Caki2 (cell line): ENCODE results near the gene ANTXRL. TPM values are rescaled to one million over a fixed set of nuclear protein-coding genes. Genes with fewer than 3 reads are reported as not detected.
"Not testable (repeated sequence)": the region's sequence is repeated elsewhere in the genome, so short reads cannot be mapped to it uniquely, and the experiment has no call there.

Experiments used
- DNase-seq: peaks from one replicate; pipeline ENCODE4 v3.0.0-alpha.2; 2015; ENCODE audit warnings: low read depth
- in situ Hi-C: cut with HindIII; loops from 2 replicates; pipeline ENCODE4 v1.10.0; 2016; ENCODE audit warnings: low sequenced_read_pairs, low pct_unique_long_range_greater_than_20kb, mixed read lengths
- total RNA-seq: library from RNA; depleted of rRNA; stranded (reverse); fragments of >200 nt; shearing (Covaris generic); gene quantifications from 2 replicates; pipeline ENCODE4 v1.2.3, GENCODE V29; 2014; ENCODE audit warnings: low replicate concordance

The ANTXRL gene
- total RNA-seq, 1 experiment from 2014 or later, result not detected

DNA sequence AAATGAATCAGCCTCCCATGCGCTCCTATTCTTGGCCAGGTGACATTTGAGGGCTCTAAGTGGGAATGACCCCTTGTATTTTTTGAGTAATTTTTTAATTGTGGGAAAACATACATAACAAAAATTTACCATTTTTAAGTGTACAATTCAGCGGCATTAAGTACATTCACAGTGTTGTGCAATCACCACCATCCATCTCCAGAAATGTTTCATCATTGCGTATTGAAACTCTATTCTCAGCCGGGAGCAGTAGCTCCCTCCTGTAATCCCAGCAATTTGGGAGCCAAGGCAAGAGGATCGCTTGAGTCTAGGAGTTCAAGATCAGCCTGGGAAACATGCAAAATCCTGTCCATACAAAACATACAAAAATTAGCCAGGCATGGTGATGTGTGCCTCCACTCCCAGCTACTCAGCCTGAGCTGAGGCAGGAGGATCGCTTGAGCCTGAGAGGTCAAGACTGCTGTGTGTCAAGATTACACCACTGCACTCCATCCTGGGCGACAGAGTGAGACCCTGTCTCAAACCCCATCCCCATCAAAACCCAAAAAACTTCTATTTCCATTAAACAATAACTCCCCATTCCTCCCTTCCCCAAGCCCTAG, 2.5 kb downstream of the ANTXRL start:
- in situ Hi-C loops, result no loop called here
- DNase-seq, result no peak

DNA sequence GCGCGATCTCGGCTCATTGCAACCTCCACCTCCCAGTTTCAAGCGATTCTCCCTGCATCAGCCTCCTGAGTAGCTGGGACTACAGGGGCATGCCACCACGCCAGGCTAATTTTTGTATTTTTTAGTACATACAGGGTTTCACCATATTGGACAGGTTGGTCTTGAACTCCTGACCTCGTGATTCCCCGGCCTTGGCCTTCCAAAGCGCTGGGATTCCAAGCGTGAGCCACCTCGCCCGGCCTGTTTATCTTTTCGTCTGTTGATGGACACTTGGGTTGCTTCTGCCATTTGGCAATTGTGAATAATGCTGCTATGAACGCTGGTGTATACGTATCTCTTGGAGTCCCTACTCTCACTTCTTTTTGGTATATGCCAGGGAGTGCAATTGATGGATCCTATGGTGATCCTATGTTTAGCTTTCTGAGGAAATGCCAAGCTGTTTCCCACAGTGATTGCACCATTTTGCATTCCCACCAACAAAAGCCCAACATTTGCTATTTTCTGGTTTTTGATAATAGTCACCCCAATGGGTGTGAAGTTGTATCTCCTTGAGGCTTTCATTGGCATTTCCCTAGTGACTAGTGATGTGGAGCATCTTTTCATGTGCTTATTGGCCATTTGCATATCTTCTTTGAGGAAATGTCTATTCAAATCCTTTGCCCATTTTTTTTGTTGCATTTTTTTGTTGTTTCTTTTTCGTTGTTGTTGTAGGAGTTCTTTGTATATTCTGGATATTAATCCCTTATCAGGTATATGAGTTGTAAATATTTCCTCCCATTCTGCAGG, 3.5 kb downstream of the ANTXRL start:
- in situ Hi-C loops, result no loop called here
- DNase-seq, result no peak

DNA sequence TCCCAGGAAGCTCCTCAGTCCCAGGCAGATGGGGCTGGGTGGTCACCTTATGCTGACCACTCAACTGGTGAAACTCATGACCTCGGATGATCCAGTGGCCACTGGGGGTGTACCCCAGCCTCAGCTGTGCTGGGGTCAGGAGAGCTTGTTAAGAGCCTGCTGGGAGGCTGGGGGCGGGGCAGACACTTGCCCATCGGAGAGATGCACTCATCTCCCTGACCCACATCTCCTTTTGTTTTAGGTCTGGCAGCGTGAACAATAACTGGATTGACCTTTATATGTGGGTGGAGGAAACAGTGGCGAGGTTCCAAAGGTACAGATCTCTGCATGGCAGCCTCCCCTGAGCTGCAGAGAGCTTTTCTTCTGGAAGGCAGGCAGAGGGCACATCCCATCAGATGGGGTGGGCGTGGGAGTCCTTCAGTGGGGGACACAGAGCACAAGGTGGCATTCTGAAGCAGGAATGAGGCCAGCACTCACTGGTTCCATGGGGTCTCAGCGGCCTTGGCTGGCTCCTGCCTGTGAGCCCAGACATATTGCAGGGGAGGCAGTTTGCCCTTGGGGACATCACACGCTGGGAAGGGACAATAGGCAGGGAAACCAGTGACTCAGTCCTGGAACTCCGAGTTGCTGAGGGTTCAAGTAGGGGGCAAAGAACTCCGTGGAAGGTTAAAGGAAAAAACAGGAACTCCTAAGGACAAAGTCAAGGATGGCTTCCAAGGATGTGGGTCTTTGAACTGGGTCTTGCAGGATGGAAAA, 5.2 kb downstream of the ANTXRL start:
- in situ Hi-C loops, result no loop called here
- DNase-seq, result no peak

DNA sequence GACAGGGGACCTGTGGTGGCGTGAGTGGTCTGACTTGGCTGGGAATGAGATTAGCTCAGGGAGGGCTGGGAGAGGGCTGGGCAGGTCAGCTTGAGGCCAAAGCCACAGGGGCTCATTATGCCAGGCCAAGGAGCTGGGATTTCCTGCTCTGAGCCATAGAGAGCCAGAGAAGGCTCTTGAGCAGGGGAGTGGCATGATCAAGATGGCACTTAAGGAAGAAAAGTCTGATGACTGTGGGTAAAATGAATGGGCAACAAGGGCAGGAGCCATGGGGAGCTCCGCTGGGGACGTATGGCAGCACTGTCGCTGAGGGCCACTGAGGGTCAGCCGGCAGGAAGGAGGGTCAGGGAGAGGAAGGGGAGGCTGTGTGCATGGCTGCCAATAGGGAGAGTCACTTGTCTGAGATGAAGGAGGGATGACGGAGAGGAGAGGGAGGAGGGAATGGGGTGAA, 5.8 kb downstream of the ANTXRL start:
- in situ Hi-C loops, result no loop called here

DNA sequence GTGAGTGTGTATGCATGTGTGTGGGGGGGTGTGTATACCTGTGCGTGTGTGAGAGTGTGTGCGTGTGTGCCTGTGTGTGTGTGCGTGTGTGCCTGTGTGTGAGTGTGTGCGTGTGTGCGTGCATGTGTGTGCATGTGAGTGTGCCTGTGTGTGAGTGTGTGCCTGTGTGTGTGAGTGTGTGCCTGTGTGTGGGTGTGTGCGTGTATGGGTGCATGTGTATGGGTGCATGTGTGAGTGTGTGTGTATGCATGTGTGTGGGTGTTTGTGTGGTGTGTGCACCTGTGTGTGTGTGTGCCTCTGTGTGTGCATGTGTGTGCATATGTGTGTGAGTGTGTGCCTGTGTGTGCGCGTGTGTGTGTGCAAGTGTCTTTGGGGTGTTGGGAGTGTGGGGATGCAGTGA, 6.4 kb downstream of the ANTXRL start:
- DNase-seq, result no peak
- in situ Hi-C loops, result no loop called here

More for the DNA sequence above, 5.8 kb downstream of the ANTXRL start:
- DNase-seq, result no peak

DNA sequence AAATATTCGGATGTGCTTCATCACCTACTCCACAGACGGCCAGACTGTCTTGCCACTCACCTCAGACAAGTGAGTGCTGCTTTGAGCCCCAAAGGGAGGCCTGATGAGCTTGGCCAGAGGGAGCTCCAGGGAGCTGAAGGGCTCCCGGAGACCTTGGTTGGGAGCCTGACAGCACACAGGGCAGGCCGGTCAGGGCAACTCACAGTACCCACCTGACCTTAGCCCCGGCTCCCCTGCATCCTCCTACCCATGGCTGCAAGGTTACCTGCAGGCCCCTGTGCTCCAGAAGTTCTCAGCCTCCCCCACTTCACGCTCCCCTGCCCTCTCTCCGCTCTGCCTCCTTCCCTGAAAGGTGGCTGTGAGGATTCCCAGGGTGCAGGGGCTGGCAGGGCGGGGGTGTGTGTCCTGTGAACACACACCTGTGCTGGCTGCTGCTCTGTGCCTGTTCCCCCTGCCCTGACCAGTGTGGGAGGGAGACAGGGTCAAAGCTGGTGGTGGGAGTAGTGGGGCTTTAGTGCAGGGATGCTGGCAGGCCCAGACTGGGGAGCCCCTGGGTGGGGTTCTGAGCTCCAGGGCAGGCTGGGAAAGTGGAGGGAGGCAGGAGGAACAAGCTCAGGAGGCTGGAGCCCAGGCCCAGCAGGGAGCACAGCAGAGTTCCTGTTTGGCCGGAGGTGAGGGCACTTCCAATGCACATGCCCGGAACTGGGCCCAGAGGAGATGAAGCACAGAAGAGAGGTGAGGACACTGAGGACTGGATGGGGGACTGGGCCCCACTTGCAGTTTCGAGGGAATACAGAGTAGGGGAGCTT, 7.2 kb downstream of the ANTXRL start:
- DNase-seq, result no peak
- in situ Hi-C loops, result no loop called here

DNA sequence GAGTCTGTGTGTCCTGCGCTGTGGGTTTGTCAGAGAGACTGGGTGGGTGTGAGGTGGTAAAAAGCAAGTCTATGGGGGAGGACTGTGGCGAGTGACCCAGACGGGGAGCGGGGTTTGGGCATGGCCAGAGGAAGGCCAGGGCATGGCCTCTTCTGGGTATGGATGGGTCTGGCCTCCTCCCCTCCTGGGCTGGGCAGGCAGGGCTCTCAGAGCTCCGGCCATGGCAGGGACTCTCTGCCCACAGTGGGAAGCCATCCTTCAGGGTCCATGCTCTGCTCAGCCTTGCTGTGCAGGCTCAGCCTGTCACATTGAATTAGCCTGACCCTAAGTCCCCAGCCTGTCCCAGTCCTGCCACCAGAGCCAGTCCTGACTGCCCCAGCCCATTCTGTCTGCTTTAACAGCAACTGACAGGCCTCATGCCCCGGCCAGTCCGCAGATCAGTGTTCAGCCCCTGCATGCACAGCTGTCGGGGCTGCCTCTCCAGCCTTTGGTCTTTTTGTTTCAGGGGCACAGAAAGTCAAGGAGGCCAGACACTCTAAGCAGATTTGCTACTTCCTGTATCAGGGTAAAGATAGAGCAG, 7.9 kb downstream of the ANTXRL start:
- in situ Hi-C loops, result no loop called here
- no peak for DNase-seq

DNA sequence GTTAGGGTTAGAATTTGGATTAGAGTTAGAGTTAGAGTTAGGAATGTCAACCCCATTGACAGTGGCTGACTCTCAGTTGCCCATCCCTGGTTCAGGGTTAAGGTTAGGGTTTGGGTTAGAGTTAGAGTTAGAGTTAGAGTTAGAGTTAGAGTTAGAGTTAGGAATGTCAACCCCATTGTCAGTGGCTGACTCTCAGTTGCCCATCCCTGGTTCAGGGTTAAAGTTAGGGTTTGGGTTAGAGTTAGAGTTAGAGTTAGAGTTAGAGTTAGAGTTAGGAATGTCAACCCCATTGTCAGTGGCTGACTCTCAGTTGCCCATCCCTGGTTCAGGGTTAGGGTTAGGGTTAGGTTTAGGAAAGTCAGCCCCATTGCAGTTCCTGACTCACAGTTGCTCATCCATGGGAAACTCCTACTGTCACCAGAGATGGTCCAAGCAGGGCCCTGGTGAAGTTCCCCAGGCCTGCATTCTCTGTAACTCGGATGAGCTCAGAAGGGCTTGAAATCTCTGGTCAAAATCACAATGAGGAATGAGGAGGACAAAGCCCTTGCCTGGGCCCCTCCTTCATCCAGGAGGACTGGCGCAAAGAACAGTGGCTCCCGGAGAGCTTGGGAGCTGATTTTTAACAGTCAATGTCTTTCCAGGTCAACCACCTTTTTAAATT, 8.7 kb downstream of the ANTXRL start:
- in situ Hi-C loops, DNase-seq: not testable (repeated sequence)

DNA sequence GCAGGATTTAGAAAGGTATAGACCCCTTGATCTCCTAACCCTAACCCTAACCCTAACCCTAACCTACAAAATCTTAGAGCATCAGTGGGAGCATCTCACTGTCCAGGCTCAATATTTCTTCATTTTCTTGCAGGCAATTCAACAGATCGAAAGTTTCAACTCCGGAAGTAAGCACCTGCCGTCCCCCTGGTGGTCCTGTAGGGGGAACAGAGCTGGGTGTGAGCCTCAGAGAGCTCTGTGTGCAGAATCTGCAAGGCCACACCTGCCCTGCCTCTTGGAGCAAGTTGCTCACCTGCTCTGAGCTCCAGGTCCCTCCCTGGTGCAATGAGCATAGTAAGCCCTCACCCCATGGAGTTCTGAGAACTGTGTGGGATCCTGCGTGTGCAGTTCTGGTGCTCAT, 9.3 kb downstream of the ANTXRL start:
- in situ Hi-C loops, DNase-seq: not testable (repeated sequence)

DNA sequence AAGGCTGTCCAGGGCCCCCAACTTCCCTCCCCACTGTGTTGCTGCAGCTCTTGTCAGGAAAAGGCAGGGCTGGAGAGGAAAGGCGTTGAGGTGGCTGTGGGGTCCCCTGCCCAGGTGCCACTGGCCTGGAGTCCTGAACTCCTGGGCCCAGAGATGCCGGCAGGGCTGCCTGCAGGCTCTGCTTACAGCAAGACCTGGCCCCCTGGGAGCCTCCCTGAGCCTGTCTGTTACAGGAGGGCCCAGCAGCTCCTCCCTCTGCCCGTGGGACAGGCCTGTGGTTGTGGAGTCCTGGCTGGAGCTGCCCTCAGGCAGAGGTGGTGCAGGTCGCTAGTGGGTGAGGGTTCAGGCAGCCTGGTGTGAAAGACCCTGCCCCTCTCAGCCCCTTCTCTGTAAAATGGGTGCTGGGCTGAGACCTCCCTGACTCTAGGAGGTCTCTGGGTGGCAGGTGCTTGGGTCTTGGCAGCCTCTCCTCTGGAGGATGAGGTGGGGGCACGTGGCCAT, 9.9 kb downstream of the ANTXRL start:
- in situ Hi-C loops, result no loop called here
- DNase-seq, result no peak

DNA sequence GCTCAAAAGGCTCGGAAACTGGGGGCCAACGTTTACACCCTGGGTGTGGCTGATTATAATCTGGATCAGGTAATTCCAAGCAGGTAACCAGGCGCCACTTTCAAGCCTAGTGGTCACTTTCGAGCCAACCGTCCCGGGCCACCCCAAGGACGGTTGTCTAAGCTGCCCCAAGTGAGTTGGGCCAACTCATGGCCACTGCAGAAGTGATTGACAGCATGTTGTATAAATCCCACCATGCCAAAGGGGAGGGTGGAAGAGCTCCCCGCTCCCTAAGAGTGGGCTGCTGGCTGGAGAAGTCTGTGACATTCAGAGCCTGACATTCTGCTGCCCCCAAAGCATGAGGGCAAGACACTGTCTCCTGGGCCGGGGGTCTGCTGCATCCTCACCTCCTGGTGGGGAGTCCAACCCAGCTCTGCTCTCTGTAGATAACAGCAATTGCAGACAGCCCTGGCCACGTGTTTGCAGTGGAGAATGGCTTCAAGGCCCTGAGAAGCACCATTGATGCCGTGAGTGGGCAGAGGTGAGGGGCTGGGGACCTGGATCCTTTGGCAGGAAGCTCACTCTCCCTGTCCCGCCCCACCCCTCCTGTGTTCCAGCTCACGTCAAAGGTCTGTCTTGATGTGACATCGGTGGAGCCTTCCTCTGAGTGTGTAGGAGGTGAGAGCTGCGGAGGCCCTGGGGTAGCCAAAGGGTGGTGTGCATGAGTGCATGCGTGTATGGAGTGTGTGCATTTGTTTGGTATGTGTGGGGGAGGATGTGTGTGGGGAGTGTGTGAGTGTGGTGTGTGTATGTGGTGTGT, 10.8 kb downstream of the ANTXRL start:
- in situ Hi-C loops, result no loop called here
- DNase-seq, result no peak

DNA sequence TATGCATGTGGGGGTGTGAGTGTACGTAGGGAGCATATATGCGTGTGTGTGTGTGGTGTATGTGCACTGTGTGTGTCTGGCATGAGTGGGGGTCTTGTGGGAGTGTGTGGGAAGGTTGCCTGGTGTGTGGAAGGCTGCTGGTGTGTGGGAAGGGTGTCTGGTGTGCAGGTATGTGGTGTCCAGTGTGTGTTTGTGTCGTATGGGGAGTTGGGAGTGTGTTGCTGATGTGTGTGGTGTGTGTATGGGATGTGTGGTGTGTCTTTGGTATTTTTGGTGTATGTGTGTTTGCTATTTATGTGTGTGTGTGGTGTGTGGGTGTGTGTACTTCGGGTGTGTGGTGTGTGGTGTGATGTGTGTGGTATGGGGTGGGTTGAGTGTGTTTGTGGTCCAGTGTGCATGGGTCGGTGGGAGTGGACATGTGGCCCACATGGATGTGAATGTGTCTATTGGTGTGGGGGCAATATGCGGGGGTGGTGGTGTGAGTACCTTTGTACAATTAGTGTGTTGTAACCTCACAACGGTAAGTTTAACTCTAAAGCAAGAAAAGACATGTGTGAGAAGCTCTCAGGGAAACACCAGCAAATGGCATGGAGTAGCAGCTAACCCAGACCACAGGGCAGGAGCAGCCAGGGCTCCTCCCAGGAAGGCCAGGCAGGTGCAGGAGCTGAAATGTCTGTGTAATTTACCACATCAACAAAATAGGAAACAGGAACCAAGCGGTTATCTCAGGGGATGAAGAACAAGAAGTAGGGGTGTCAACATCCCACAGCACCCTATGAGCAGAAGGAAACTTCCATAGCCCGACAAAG, 11.9 kb downstream of the ANTXRL start:
- no peak for DNase-seq
- in situ Hi-C loops, result no loop called here

DNA sequence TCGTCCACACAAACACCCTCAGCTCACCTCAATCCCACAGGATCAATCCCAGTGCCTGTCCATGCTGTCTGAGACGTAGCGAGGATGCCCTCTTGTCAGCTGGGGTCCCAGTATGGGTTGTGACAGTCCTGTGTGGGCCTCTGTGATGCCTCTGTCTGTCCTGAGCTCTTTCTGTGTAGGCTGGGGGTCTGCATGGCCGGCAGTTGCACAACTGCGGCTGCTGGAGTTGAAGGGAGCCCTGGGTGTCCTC, 12.4 kb downstream of the ANTXRL start:
- in situ Hi-C loops, result no loop called here
- no peak for DNase-seq

DNA sequence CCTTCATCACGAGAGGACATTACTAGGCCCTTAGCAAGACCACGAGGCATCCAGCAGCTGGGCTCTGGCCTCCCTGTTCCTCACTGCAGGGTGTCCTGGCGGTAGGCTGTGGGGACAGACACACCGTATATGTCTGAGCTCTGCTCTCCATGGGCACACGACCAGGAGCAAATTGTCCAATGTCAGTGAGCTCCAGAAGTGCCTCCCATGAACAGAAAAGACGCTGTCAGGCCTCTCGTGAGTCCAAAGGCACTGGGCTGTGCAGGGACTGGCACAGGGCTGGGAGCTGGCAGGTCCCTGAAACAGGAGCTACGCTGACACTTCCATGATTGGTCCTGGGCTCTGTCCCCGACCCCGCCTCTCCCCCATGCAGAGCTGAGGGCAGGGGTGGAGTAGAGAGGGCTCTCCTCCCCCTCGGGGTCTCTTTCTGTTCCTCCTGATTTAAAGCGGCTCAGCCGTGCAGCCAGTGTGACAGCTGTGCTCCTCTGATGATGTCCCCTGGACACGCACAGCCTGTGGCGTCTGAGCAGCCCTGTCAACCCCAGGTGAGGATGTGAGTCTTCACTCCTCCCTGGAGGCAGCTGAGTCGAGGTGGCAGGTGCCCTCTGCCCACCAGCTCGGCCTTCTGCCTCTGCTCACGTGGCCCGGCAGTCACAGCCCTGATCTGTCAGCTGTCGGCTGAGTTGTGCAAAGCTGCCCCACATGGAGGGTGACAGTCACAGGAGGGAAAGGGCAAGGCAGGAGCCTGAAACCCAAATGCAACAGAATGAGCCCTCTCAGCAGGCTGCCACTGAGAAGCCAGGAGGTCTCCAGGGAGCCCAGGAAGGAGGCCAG, 13.0 kb downstream of the ANTXRL start:
- in situ Hi-C loops, result no loop called here
- no peak for DNase-seq

DNA sequence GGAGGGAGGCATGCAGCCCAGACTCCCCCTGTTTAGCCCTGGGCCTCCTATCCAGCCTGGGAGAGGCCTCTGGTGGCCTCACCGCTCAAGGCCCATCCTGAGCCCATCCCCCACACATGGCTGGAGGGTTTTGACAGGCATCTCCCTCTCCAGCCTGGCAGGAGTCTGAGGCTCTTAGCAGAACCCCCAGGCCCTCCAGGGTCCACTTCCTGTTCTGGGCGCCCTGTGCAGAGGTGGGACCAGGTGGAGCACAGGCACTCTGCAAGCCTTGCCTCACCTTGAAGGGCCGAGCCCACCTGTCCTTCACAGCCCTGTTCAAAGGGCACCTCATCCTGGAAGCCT, 13.5 kb downstream of the ANTXRL start:
- in situ Hi-C loops, DNase-seq: not testable (repeated sequence)
